Activated gamma-delta T cell treated with Interleukin-2 at 50 U/mL for 16 hours (primary cell): ENCODE results near the gene SYNE2.
"Not testable (repeated sequence)": the region's sequence is repeated elsewhere in the genome, so short reads cannot be mapped to it uniquely, and the experiment has no call there.

Experiments
- DNase-seq: peaks from one replicate; pipeline ENCODE4 v3.0.0-alpha.2; 2020

The SYNE2 gene

DNA sequence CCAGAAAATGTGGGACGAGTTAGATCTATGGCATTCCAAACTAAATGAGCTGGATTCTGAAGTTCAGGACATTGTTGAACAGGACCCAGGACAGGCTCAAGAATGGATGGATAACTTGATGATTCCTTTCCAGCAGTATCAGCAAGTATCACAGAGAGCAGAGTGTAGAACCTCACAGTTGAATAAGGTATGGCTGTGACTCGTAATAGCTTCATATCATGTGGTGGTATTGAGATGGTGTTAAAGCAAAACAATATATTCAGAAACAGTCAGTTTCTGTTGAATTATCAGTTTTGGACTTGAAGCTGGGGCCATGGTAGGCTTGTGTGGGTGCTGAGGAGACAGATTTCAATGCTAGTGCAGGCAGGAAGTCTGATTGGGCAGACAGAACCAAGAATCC is 227.6 kb downstream of the SYNE2 start:
- no peak for DNase-seq

DNA sequence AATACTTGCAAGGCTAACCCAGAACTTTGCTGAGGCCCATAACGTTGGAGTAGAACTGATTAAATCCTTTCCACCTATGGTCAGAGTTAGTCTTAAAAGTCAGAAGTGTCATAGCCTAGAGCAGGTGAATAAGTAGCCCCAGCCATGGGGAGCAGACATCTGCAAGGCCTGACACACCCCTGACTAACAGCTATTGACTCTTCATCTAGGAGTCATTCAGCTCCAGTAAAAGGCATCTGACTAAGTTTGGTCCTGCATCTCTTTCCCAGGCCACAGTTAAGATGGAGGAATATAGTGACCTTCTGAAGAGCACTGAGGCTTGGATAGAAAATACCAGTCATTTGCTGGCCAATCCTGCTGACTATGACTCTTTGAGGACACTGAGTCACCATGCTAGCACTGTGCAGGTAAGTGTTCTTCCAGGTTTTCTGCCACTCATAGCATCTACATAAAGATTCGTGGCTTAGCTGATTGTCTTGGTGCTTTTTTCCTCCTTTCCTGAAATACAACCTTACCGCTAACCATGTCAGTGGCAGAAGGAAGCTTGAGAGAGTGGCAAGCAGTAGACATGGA is 228.5 kb downstream of the SYNE2 start:
- no peak for DNase-seq

DNA sequence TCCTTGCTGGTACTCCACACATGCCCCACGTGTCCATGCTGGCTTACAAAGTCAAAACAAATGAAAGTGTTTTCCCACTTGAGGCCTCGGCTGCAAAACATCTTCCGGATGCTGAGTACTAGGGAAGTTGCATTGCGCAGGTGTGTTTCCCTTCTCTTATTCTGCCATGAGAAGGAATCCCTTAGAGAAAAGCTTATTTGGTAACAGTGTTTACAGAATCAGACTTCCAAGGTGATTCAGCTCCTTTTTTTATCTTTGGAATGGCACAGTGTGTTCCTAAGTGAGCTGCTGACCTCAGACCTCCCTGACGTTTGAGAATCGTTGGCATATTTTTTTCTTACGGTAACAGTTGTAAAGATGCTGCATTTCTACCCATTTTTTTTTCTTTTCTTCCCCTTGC is 230.0 kb downstream of the SYNE2 start:
- DNase-seq, result no peak

DNA sequence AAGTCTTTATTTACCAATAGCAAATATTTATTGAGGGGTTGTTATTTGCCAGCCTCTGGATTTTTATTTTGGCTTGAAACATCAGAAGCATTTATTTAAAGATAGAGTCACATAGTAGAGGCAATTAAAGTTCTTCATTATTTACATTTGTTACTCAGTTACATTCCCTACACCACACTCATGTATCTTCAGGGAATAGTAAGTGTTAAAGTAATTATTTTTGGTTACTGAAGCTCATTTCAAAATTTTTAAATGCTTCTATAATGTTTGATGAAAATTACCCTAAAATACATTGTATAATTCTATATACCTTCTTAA is 235.8 kb downstream of the SYNE2 start:
- DNase-seq, result no peak

DNA sequence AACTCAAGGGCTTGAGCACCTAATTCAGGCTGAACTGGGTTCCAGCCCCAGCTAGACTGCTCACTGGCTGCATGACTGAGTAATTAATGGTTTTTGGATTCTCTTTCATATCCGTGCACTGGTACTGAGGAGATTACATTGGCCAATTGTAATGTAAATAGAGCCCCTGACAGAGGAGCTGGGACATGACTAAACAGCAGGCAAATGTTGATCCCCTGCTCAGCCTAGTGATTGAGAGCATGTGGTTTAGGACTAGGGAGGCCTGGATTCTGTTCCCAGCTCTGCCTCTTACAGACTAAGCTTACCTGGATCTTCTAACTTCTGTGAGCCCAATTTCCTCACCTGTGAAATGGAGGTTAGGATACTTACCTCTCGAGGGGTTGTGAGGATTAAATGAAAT is 237.1 kb downstream of the SYNE2 start:
- DNase-seq, result no peak

DNA sequence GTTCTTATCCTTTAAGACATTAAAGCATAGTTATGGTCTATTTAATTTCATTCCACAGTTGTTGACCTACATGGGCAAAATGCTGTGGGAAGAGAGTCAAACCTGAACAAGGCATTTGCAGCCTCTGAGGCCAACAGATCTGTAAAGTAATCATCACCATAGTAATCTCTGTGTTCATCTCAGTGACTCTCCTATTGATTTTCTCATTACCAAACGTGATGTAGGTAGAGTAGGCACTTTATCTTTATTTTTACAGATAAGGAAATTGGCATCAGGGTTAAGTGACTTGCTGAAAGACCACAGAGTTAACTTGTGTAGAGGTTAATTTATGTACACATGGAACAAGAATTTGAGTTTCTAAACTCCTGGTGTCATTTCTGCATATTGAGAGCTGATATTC is 238.4 kb downstream of the SYNE2 start:
- DNase-seq, result no peak

DNA sequence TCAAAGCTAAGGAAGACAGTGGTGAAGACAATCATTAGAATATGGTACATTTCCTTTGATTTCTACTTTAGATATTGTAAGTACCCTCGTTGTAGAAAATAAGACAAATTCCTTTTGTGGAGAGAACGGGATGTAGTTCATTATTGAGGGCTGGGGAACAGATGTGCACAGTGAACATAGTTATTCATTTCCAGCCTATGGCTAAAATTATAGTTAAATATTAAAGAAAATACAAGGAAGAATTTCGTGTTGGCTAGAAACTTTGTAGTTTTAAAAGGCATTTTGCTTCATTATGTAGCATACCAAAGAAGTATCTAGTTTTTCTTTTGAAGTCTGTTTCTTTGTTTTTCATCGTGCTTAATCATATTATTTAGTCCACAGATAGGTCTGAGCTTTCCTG is 239.5 kb downstream of the SYNE2 start:
- no peak for DNase-seq

DNA sequence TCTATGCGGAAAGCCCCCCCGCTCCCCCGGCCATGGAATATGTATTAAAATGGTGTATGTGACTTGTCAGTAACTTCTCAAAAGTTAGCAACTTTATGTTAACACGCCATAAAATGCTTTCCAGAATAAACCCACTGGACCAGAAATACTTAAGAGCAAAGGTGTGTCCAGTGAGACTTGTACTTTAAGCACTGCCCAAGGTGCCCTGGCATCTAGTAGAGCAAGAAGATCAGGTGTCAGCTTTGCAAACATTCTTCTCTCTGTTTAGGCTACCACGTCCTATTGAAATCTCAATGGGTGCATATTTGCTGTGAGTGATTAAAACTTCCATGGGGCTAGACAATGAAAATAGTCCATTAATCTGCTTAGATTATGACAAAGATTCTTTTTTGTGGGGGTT is 240.1 kb downstream of the SYNE2 start:
- no peak for DNase-seq

DNA sequence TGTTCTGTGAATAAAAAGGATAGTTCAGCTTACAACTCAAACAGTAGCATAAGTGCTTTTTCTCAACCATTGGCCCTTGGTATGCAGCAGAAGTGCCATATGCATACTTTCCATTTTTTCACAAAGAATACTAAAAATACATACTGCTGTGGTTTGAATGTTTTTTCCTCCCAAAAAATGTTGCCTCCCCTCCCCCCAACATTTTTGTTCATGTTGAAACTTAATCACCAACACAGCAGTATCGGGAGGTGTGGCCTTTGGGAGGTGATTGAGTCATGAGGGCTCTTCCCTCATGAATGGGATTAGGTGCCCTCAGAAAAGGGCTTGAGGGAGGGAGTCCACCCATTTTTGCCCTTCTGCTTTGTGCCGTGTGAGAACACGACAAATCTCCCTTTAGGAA is 242.8 kb downstream of the SYNE2 start:
- no peak for DNase-seq

DNA sequence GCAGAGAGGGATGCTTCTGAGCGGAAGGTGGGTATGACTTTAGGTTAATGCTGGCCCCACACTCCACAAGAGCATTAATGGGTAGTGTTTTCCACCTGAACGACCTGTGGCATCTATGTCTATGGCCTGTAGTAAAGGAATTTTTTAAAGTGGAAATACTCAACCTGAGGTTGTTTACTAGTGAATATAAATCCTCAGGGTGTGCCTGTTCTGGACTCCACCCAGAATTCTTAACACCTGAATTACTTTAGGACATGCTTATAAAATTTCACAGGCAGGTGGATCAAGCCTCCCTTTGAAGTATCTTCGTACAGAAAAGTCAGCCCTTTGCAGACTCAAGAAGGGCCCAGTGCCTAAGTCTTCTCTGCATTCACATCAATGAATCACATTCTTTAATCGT is 245.3 kb downstream of the SYNE2 start:
- DNase-seq, result no peak

DNA sequence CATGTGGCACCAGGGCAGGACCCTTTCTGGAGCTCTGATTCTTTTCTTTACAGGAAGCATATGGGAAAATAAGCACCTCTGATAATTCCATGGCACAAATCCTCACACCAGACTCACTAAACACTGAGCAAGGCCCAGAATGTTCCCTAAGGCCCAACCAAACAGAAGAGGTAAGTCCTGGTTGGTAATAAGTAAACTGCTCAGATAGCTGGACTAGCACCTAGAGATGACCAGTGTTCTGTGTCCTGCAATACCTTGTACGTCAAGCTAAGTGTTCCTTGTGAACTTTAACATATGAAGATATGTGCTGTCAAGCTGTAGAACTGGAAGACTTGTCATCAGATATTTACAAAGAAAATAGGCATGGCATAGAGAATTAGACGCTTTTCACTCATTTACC is 254.6 kb downstream of the SYNE2 start:
- DNase-seq, result no peak

DNA sequence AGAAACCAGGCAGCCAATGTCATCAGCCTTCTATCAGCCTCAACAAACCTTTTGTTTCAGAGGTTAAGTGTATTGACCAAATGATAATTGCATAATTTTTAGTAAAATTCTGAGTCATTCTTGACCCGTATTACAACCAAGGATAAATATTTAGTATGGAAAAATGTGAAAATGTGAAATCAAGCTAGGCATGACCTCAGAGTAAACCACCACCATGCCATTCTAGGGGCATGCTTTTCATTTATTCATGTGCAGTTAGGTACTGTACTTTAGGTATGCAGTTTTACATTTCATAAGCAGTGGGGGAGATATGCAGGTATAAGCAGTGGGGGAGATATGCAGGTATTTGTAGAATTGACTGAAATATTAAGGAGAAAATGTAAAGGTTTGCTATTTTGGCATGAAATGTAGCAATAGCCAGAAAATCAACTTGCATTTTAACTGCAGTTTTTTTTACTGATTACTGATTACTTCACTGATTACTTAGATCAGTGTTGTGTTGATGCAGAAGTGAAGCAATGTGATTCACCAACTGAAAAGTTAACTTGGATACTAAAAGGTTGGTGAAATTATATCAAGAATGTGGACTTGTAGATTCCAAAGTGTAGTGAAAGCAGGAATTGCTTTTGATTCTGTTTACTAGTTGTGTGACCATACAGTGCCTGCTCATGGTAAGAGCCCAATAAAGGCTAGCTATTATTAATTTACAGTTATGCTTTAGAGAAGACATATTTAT is 257.2 kb downstream of the SYNE2 start:
- DNase-seq, result no peak

DNA sequence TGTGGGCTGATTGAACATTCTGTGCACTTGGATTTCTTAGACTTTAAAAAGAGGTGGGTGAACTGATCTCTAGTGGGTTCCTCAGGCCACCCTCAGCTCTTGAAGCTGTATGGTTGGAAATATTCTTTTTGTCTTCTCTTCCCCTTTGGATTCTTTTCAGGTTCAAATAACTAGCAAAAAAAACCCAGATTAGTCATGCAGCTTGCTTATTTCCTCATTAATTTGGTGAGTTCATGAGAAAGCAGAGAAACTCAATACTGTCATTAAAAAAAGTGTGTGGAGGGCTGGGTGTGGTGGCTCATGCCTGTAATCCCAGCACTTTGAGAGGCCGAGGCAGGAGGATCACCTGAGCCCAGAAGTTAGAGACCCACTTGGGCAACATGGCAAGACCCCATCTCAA is 258.0 kb downstream of the SYNE2 start:
- no peak for DNase-seq

DNA sequence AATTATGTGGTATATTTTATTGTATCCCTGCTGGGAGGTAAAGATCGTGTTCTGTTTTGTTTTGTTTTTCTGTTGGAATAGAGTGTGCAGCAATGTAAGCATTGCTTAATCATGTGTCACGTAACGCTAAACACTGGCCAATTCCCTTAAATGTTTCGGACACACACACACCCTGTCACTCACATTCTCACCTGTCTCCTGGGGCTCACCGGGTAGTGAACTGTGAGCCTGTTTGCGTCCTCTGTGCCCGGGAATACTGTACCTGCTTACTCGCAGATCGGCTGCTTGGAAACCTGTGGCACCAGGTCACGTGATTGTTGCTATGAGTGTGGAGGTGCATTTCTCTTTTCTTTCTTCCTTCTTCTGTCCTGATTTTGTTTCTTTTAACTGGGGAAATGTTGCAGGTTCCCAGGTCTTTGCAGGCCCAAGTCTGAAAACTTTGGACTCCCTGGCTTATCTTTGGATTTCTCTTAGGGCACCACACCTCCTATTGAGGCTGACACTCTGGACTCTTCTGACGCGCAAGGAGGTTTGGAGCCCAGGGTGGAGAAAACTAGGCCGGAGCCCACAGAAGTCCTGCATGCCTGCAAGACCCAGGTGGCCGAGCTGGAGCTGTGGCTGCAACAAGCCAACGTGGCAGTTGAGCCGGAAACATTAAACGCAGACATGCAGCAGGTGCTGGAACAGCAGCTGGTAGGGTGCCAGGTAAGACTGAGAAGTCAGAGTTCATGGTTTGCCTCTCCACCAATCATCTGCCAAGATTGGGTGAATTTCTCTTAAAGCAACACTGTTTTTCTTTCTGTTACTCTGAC is 260.3 kb downstream of the SYNE2 start:
- no peak for DNase-seq

DNA sequence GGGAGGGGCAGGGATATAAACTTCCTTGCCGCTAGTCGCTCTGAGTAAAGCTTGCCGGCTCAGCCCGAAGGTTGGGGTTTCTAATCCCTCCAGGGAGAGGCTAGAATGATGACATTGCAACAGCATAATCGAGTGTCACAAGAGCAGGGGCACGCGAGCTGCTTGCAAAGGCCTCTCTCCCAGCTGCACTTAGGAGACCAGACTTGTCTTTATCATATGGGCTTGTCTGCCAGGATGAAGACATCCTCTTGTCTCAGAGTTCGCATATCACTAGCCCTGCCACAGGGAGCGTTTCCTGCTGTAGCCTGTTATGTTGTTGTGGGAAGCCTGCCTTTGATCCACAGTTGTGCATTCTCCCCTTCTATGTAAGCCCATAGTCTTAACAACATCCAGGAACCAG is 261.4 kb downstream of the SYNE2 start:
- no peak for DNase-seq

DNA sequence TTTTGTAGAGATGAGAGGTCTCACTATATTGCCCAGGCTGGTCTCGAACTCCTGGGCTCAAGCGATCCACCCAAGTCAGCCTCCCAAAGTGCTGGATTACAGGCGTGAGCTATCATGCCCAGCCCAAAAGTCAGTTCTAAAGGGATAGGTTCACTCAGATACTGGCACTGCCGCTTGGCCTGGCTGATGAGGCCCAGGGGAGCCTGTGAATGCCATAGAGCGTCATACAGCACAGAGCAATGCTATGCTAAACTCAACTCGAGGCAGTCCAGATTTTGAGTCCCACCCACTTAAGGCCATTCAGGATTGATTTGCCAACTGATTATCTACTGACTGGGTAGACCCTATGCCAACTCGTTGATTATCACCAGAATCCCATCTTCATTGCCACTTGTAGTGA is 262.0 kb downstream of the SYNE2 start:
- DNase-seq, result no peak

DNA sequence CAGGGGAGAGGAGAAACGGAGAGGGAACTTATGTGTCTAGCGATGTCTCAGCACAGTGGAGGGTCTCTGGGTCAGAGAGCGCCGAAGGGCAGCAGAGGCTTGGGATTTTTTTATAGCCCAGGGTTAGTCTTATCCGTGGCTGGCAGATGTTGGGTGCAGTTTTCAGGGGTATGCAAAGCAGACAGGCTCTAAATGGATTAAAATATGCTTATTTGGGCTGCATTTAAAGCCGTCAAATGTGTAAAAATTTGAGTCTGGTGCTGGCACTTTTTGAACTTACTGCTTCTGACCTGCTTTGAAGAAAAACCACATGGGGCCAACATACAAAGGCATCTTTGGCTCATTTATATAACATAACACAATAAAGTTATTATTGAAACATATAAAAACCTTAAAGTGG is 262.6 kb downstream of the SYNE2 start:
- DNase-seq, result no peak

DNA sequence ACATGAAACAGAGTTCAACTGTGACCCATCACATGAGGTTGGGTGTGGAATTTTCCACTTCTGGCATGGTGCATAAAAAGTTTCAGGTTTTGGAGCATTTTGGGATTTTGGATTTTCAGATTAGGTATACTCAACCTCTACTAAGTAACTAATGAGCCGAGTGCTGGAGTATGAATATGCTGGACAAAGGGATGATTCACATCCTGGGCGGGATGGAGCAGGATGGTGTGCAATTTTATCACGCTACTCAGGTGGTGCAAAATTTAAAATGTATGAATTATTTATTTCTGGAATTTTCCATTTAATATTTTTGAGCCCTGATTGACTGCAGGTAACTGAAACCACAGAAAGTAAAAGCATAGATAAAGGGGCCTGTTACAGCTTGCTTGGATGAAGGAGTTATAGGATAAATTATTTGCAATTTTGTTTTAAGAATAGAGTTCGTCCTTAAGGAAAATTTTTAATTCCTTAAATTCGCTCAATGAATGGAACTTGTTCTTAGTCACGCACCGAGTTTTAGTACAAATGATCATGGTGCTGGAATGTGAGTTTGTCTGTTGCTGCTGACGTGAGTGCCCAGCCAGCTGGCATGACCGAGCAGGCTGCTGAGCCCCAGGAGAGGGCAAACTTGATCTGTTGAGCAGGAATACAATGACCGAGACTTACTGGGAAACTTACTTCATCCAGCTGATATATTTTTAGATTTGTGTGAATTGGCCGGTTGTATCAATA is 265.0 kb downstream of the SYNE2 start:
- no peak for DNase-seq

DNA sequence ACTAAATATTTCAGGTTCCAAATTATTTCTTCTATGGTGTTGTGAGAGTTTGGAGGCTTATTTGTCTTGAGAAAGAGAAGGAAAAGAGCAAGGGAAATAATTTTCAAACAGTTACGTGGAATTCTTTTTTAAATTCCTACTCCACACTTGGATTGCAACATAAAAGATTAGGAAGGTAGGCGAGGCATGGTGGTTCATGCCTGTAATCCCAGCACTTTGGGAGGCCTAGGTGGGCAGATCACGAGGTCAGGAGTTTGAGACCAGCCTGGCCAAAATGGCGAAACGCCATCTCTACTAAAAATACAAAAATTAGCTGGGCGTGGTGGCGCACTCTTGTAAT is 265.6 kb downstream of the SYNE2 start:
- not testable (repeated sequence) for DNase-seq

DNA sequence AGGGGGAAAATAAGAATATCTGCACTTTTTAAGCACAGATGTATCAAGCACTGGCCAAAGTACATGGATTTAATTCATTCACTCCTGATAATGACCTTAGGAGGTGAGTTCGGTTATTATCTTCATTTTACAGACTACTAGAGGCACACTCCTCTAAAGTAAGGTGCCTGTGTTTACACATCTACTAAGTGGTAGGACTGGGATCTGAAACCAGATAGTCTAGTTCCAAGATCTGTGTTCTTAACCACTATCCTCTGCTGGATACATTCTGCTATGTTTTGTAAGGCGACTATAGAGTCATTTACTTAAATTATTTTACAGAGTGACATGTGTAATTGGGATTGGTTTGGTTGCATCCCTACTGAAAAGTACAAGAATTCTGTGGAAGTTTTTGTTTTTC is 266.1 kb downstream of the SYNE2 start:
- DNase-seq, result no peak

DNA sequence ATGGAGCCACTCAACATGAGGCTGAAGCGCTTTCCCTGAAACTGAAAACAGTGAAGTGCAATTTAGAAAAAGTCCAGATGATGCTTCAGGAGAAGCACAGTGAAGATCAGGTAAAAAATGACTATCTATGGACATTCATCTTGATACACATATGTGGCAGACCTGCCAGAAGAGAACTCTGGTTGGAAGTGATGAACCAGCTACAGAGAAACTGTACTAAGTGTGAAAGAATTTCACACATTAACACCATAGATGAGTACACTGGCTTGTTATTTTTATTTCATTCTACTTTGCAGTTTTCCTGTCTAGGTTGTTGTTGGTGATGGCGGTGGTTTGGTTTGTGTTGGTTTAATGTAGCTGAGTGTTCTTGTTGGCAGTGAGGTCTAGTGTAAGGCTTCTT is 266.7 kb downstream of the SYNE2 start:
- DNase-seq, result no peak

DNA sequence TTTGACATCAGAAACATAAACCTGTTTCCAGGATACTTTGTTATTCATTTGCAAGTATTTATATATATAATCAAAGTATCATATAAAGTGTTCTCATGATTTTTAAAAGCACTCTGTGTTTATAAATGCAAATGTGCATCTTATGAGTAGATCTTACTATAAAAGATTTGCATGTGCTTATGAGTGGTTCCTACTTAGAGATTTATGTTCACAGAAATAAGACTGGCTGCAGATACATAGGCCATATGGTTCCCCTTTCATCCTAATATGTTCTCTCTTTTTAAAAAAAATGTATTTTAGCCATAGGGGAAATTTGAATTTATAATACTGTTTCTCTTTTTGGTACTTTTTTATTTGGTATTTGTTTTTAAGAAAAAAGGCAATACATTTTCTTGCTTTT is 267.2 kb downstream of the SYNE2 start:
- DNase-seq, result no peak

DNA sequence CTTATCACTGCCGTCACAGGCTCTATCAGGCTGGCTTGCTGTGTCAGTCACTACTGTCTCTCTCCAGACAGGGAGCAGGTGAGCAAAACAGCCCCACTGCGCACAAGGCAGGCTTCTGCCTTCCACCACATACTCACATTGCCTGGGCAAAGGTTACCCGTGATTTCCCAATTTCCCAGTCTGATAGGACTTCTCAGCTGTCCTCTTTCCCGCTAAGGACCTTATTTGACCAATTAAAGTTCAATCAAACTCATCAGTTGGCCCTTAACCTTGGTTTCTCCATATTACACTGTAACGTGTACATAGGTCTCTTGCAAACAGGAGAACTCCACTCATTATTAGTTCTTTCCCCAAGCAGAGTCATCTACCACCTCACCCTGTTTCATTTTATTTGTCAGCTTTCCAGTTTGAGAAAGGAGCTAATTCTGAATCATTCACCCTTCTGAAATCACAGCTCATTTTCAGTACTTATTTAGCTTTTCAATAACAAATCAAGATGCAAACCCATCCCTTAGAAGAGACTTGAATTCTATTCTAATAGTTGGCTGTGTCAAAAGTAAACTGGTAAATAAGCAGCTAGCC is 270.5 kb downstream of the SYNE2 start:
- no peak for DNase-seq

DNA sequence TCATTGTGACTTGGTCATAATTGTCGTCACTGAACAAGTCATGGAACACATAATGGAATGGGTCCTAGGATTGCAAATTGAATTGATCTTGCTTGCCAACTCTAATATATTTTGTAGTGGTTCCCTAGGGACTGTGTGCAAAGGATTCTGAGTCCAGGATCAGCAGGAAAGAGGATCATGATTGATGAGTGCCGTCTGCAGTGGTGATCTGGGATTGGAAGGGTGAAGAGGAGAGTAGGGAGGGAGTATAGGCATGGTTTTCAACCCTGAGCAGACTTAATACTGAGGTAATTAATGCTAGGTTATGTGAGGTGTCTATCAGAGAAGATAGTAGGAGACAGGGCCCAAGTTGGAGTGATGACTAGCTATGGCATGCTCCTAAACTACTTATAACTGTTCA is 272.5 kb downstream of the SYNE2 start:
- DNase-seq, result no peak
